HG02973 (cell line): ENCODE measurements around the gene RELT.

Experiments
- ATAC-seq: cut with Tn5 transposase; IDR thresholded peaks from one replicate; pipeline ENCODE4 v1.9.1; 2021; ENCODE audit warnings: moderate library complexity; ENCODE audit not compliant: unreplicated experiment

Gene RELT

DNA sequence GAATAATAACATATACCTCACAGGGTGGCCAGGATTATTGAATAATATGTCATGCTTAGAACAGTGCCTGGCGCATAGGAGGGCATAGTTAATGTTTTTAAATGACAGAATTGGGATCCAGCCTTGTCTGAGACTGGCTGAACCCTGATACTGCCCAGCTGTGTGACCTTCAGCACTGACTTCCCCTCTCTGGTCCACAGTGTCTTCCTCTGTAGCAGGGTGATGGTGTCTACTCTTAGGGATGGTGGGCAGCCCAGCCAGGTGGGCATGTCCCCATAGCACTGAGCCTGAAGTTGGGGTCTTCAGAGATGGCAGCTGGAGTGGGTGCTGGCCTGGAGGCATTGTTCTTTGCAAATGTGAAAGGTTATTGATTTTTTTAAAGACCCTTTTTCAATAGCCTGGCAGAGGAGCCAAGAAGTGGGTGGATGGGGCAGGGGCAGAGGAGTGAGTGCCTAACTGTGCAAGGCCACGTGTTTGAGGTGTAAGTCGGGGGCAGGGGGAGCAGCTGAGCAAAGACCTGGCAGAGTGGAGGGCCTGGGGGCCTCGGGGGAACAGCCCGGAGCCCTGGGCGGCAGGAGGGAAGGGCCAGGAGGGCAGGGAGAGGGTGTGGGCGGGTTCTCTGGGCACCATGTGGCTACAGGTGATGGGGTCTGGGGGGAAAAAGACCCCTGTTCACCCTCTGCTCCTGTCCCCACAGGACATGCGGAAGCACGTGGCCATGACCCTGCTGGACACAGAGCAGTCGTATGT lies 29.8 kb upstream of the RELT start:
- ATAC-seq: no peak

DNA sequence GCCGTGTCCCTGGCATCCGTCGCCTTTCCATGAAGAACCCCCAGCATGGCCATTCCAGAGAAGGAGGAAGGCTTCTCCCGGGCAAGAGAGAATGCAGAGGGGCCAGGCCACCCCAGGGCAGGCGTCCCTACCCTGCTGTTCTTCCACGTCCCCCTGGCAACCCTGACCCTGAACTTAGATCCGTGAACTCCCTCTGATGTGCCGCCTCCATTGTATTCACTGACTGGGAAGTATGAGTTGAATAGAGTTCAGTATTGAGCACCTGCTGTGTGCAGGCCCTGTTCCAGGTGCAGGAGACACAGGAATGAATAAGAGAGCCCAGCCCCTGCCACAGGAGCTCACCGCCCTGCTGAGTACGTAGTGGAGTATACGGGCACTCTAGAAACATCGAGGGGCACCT lies 29.1 kb upstream of the RELT start:
- no peak for ATAC-seq

DNA sequence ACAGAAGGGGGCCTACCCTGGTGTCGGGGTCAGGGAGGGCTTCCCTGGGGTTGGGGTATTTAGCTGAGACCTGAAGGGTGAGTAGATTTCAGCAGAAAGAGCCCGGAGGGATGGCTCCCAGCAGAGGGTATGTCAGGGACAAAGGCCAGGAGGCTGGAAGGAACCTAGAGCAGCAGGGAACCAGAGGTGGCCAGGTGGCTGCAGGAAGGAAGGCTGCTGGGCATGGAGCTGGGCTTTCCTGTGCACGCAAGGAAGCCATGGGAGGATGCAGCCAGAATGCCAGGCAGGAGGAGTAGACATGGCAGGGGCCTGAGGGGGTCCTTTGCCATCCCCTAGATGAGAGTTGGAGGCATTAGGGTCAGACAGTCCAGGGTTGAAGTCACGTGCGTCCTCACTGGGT lies 27.4 kb upstream of the RELT start:
- no peak for ATAC-seq

DNA sequence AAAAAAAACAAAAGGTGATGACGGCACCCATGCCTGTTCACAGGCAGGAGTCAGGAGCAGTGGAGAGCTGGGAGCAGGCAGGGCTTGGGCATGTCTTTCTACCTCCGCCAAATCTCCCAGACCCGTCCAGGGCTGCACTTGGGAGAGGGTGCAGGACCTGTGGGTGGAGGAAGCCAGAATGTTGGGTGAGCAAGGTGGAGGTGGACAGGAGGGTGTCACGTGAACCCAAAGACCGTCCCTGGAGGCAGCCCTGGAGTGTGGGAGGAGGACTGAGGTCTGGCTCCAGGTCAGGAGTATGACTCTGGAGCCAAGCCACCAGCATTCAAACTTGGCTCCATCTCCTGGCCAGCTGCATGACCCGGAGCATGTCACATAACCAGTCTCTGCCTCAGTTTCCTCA lies 26.6 kb upstream of the RELT start:
- no peak for ATAC-seq

DNA sequence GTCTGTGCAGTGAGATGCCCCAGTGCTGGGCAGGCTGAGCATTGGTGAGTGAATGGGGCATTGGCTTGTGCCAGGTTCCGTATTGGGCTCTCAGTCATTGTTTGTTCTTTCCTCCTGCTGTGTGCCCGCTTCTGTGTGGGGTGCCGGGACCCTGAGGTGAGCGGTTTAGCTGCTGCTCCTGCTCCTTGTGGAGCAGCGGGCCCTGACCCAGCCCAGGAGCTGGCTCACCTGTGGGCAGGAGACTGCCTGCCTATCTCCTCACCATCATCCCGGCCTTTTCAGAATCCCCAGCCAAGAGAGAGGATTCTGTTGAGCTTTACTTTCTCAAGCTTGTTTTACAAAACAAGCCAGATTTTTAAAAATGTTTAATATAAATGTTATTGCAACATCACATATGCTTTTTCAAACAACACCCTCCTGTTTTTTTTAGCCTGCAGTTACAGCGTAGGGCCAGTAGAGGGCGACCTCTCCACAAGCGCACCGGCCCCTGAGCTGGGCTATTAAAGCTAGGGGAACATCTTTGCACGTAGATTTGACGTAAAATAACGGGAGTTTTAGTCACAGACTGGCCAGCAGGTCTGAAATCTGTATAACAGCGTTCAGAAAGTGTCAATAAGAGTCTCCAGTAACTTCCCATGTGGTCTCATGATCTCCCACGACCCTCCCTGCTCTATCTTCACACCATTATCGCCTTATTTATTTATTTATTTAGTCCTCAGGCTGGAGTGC lies 25.1 kb upstream of the RELT start:
- ATAC-seq: no peak

DNA sequence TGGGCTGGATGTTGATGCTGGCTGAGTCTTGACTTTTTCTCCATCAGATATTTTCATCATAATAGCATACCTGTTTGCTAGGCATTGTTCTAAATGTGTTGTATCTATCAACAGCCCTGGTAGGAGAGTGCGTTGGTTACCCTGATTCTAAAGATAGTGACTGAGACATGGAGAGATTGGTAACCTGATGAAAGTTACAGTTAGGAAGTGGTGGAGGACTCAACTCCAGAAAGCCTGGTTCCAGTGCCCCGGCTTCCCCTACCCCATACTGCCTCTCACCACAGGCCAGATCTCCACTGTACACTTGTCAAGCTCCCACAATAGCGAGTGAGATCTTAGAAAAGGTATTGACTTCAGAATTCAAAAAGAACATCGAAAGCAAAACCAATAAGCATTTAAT lies 22.8 kb upstream of the RELT start:
- ATAC-seq: no peak

DNA sequence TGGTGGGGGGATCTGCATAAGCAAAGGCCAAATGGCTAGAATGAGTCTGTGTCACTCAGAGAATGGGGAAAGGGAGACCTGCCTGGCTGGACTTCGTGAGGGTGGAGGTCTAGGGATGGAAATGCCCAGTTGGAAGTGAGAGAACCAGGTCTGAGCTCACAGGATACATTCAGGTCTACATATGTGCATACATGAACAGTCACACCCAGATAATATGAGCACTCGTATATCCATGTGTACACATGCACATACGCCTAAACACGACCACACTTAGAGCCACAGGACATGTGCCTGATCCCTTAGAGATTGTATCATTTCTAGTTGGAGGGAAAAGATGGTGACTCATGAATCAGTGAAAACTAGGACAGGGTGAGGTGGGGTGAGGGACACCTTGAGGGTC lies 21.1 kb upstream of the RELT start:
- no peak for ATAC-seq

DNA sequence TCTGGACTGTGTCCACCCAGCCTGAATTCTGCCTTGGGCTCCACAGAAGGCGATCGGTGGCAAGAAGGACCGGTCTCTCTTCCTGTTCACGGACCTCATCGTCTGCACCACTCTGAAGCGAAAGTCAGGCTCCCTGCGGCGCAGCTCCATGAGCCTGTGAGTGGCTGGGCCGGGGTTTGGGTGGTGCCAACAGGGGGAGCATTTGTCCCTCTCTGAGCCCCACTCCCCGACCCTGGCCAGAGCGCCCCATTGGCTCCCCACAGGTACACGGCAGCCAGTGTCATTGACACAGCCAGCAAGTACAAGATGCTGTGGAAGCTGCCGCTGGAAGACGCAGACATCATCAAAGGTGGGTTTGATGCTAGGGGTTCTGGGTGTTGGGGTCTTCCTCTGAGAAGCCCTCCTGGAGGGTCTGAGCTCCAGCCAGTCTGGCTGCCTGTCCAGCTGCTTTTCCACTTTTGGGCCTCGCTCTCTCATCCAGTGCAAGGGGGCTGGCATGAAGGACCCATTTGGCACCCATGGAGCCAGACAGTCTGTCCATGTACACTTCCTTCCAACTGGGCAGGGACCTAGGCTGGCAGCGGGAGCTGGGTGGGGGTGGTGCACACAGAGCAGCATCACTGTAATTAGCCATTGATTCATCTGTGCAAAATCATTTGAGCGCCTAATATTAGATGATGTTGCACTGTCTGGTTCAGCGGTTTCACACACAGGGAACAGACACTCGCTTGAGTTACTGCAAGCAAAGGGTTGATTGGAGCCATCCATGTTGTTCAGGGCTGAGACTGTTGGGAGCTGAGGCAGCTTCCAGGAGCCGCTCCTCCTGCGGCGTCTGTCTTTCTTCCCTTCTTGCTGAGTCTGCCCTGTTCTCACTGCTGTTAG lies 19.0 kb upstream of the RELT start:
- ATAC-seq: no peak

DNA sequence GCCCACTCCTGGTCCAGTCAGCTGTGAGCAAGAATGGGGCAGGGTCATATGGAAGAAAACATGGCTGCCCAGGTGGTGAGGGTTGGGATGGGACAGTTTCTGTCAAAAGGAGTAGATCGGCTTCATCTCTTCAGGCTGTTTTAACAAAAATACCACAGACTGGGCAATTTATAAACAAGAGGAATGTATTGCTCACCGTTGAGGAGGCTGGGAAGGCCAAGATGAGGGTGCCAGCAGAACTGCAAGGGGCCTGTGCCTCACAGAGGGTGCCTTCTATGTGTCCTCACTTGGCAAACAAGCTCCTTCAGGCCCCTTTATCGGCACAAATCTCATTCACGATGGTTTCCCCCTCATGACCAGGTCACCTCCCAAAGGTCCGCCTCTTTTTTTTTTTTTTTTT lies 18.1 kb upstream of the RELT start:
- ATAC-seq: no peak

DNA sequence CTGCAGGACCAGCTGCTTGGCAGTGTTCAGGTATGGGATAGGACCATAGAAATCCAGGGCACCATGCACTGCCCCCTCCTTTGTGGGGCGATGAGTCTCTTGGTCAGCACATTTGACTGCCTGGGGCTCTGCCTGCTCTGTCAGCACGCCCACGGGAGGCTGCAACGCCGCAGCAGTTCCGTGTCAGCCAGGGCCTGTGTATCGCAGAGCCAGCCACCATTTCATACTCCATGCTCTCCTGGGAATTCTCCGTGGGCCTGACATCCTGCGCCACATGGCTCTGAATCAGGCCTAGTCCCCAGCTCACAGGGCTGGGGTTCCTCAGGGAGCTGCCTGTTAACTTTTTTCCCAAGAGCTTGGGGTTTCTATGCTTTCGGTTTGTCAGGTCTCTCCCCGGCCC lies 16.9 kb upstream of the RELT start:
- ATAC-seq: no peak

DNA sequence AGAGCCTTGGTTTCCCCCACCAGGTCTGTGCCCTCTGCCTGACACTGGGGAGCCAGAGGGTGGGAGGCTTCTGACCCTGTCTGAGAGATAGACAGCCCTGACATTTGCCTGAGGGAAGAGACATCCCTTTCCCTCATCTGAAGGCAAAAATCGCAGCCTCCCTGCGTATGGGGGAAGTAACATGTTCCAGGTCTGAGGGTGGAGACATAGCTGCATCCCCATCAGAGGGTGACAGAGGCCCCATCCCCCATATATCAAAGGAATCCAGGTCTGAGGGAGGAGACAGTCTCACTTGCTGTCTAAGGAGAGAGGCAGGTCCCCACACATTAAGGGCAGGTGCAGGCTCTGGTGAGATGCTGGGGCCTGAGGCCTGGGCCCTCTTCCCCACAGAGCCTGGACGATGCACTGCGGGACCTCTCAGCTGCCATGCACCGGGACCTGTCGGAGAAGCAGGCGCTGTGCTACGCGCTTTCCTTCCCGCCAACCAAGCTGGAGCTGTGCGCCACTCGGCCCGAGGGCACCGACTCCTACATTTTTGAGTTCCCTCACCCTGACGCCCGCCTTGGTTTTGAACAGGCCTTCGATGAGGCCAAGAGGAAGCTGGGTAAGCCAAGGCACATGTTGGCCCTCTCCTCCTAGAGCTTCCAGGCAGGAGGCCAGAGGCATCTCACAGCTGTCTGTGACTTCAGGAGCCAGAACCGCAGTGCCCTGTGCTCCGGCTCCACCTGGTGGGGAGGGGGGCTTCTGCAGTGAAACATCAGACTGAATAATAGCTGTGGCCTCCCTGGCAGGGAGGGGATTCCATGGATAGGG lies 16.1 kb upstream of the RELT start:
- no peak for ATAC-seq

DNA sequence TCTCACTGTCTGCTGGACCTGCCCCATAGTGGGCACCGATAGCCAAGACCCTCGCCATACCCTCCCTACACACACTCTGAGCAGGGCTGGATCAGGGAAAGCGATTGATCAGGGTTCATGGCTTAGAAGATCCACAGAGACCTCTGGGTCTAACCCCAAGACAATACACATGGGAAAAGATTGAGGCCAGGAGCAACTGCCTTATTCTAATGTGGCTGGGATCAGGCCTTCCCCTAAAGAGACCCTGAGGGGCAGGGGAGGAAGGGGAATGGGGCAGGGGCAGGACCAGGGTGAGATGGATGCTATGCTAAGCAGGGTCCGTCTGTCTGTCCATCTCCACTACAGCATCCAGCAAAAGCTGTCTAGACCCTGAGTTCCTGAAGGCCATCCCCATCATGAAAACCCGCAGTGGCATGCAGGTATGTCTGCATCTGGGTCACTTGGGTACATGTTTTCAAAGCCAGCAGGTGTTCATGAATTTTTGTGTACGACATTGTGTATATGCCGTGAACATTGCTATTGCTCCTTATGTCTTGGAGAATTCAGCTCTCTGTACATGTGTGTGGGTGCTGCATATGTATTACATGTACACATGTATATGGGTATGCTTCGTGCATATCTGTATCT lies 15.3 kb upstream of the RELT start:
- ATAC-seq: no peak

DNA sequence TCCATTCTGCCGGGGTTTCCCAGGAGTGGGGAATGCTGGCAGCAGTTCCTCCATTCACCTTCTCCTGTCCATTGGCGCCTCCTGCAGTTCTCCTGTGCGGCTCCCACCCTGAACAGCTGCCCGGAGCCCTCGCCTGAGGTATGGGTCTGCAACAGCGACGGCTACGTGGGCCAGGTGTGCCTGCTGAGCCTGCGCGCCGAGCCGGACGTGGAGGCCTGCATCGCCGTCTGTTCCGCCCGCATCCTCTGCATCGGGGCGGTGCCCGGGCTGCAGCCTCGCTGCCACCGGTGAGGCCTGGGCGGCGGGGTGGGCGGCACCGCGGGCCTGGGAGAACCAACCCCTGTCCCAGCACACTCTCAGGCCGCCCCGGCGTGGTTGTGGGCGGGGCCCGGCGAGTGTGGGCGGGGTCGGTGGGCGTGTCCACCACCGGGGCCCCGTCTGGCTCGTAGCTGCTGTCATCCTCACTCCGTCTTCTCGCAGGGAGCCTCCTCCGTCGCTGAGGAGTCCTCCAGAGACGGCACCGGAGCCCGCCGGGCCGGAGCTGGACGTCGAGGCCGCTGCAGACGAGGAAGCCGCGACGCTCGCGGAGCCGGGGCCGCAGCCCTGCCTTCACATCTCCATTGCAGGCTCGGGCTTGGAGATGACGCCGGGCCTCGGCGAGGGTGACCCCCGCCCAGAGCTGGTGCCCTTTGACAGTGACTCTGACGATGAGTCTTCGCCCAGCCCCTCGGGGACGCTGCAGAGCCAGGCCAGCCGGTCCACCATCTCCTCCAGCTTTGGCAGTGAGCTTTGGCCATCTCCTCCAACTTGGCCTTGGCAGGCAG lies 14.0 kb upstream of the RELT start:
- no peak for ATAC-seq

DNA sequence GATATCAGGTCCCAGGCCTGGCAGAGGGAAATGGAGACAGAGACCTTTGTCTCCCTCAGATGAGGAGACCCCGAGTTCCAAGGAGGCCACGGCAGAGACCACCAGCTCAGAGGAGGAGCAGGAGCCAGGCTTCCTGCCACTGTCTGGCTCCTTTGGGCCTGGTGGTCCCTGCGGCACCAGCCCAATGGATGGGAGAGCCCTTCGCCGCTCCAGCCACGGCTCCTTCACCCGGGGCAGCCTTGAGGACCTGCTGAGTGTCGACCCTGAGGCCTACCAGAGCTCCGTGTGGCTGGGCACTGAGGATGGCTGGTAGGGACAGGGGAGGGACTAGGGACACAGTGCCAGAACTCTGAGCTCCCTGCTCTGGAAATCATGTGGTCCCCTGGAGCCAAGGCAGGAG lies 13.1 kb upstream of the RELT start:
- no peak for ATAC-seq

DNA sequence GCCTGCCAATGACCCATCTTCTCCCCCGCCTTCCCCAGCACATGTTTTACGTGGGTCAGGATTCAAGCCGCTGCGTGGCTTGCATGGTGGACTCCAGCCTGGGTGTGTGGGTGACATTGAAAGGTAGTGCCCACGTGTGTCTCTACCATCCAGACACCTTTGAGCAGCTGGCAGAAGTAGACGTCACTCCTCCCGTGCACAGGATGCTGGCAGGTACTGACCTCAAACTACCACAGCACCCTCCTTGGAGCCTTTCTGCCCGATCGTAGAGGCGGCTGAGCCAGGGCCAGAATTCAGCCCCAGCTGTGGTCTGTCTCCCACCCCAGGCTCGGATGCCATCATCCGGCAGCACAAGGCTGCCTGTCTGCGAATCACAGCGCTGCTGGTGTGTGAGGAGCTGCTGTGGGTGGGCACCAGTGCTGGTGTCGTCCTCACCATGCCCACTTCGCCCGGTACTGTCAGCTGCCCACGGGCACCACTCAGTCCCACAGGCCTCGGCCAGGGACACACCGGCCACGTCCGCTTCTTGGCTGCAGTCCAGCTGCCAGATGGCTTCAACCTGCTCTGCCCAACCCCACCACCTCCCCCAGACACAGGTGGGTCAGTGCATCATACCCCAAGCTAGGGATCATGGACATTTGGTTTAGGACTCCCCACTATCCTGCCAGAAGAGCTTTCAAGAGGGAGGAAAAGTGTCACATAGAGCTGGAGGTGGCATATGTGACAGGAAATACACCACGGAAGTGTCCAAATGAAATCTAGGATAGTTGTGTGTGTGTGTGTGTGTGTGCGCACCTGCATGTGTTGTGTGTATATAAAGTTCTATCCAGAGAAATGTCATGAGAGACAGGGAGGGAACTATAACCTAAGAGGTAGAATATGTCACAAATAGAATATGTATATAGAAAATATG lies 10.6 kb upstream of the RELT start:
- ATAC-seq: no peak

DNA sequence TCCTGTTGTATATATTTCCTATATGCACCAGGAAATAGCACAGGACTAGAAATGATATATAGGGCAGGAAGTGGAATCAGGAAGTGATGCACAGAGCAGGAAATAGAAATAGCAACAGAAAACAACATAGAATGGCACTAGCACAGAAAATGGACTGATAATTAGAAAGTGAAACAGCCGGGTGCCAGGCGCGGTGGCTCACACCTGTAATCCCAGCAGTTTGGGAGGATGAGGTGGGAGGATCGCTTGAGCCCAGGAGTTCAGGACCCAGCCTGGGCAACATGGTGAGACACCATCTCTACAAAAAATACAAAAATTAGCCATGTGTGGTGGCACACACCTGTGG lies 10.0 kb upstream of the RELT start:
- ATAC-seq: no peak

DNA sequence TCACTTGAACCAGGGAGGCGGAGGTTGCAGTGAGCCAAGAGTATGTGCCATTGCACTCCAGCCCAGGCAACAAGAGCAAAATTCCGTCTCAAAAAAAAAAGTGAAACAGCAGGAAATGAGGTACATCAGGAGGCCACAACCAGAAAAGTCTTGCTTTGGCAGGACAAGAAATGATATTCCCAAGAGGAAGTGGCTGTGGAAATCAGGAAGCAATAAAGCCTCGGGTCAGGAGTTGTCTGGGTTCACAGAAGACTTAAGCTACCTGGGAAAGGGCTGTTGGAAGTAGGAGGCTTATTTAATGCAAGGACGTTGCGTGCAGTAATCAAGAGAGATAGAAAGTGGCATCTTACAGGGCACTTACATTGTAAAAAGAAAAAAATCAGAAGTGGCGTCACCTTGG lies 9.2 kb upstream of the RELT start:
- no peak for ATAC-seq

DNA sequence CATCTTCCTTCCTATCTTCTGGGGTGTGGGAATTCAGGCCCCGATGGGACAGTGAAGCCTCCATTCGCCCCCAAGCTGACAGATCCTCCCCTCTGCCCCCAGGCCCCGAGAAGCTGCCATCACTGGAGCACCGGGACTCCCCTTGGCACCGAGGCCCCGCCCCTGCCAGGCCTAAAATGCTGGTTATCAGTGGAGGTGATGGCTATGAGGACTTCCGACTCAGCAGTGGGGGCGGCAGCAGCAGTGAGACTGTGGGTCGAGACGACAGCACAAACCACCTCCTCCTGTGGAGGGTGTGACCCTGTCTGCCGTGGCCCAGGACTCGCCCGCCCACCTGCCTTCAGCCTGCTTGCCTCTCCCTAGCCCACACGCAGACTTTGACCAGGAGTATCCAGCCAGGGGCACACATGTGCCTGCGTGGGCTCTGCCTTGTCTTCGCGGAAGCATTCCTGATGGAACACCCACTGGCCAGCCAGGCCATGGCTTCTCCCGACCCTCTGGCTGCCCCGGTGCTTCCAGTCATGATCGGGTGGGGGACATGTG lies 8.6 kb upstream of the RELT start:
- ATAC-seq: no peak
